Testis (tissue), 3 donors: ENCODE measurements around the gene NPDC1. TPM values are rescaled to one million over a fixed set of nuclear protein-coding genes. Genes with fewer than 3 reads are reported as not detected.
A peak's percentile ranks its signal among the peaks of the same experiment; 100 is the strongest.

Experiments
- DNase-seq: peaks from one replicate; pipeline ENCODE4 v3.0.0-alpha.2; 2019
- H3K27ac ChIP-seq, 2 donors: fragments of 200-600 bp; sonication (generic); one replicate each; pipeline ENCODE4 v1.5.1; 2019
- H3K27me3 ChIP-seq: fragments of 200-600 bp; sonication (generic); one replicate; pipeline ENCODE4 v1.5.1; 2019
- H3K36me3 ChIP-seq: fragments of 200-600 bp; sonication (generic); one replicate; pipeline ENCODE4 v1.5.1; 2017; ENCODE audit warnings: low read depth; ENCODE audit errors: missing control alignments
- H3K4me1 ChIP-seq: fragments of 200-600 bp; sonication (generic); one replicate; pipeline ENCODE4 v1.5.1; 2019
- H3K4me3 ChIP-seq, 2 donors: fragments of 200-600 bp; sonication (generic); one replicate each; pipeline ENCODE4 v1.5.1; 2017 to 2019
- H3K9me3 ChIP-seq: fragments of 200-600 bp; sonication (generic); one replicate; pipeline ENCODE4 v1.5.1; 2017
- POLR2A ChIP-seq: fragments of 450-650 bp; IDR thresholded peaks from one replicate; pipeline ENCODE4 v1.6.1; 2017; ENCODE audit warnings: antibody characterized with exemption, mild to moderate bottlenecking, moderate library complexity
- WGBS, 2 donors: methylation state at CpG; one replicate each; pipeline ENCODE4 v1.1.5; 2018; 5-methylcytosine and 5-hydroxymethylcytosine counted together
- intact Hi-C: fragments of 100-400 bp; cut with DNase I; formaldehyde crosslinking; loops from one replicate; pipeline ENCODE4 v1.15.1; 2023; ENCODE audit warnings: low total_unique reads
- polyA plus RNA-seq: library from polyadenylated mRNA; stranded (reverse); fragments of 350-450 nt; fragmentation: Illumina TruSeq; extraction: RNeasy Lipid Tissue Mini Kit (QIAGEN cat#74804); gene quantifications from one replicate; pipeline ENCODE4 v1.2.3, GENCODE V29; 2014; ENCODE audit warnings: low read depth, low replicate concordance; ENCODE audit not compliant: insufficient read depth
- total RNA-seq, 2 donors: library from RNA; depleted of rRNA; stranded (reverse); fragments of >200 nt; gene quantifications; one replicate each; pipeline ENCODE4 v1.2.3, GENCODE V29; 2016
- TF ChIP-seq, protein P1 (sequence below), 3 experiments: fragments of 450-650 bp in 2 of 3; fragments of 200-600 bp in 1 of 3; sonication (generic) in 1 of 3; IDR thresholded peaks; one replicate each; pipeline ENCODE4 v1.5.1; 2016 to 2019; ENCODE audit warnings: antibody characterized with exemption in 3 of 3, mild to moderate bottlenecking in 2 of 3, moderate library complexity in 1 of 3

The NPDC1 gene
- total and polyA plus RNA-seq, 3 donors from 2014 or later: 47.7 to 103 (median 75.9) TPM

DNA sequence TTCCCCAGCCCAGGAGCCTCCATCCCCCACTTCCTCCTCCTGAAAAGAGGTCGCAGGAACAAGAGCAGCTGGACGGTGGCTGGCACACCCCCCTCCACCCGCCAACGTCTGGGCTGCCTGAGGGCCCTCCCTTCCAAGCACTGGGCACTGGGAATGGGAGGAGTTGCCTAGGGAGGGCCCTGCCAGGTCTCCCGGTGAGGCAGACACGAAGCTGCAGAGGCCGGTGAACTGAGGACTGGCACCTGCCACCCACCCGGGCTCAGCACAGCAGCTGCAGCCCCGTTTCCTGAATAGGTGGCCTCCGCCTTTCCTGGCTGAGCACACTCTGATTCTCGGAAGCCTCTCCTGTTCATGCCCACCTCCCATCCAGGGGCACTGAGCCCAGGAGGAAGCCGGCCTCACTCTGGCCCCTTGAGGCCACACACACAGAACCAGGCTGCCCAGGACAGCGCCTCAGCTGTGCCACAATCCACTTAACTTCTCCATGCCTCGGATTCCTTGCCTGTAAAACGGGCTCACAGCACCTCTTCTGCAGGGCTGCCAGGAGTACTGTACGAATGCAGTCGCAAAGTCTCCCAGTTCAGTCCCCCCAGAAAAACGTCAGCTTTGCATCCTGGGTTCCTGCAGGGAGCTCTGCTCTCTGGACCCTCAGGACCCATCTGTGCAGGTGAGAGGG lies 1.3 kb downstream of the NPDC1 start:
- WGBS, 2 donors: 18 to 26% methylated on average over 16 to 18 of the region's 18 CpGs
- Histone ChIP-seq H3K9me3 (no peaks in the 10 kb centered on the region), H3K27ac (no peak overlapping the region), H3K4me1 (peaks cover 10% of the 10 kb centered on the region), H3K4me3 (peak overlapping the region; percentile 59 to 66), H3K27me3 (no peaks in the 10 kb centered on the region), H3K36me3 (no peaks in the 10 kb centered on the region)
- no peak for DNase-seq
- TF ChIP-seq POLR2A: no peak
- TF ChIP-seq, protein P1, sequence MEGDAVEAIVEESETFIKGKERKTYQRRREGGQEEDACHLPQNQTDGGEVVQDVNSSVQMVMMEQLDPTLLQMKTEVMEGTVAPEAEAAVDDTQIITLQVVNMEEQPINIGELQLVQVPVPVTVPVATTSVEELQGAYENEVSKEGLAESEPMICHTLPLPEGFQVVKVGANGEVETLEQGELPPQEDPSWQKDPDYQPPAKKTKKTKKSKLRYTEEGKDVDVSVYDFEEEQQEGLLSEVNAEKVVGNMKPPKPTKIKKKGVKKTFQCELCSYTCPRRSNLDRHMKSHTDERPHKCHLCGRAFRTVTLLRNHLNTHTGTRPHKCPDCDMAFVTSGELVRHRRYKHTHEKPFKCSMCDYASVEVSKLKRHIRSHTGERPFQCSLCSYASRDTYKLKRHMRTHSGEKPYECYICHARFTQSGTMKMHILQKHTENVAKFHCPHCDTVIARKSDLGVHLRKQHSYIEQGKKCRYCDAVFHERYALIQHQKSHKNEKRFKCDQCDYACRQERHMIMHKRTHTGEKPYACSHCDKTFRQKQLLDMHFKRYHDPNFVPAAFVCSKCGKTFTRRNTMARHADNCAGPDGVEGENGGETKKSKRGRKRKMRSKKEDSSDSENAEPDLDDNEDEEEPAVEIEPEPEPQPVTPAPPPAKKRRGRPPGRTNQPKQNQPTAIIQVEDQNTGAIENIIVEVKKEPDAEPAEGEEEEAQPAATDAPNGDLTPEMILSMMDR (IDR thresholded peaks at IDR 0.05): no peak
- intact Hi-C loops: no loop called here

DNA sequence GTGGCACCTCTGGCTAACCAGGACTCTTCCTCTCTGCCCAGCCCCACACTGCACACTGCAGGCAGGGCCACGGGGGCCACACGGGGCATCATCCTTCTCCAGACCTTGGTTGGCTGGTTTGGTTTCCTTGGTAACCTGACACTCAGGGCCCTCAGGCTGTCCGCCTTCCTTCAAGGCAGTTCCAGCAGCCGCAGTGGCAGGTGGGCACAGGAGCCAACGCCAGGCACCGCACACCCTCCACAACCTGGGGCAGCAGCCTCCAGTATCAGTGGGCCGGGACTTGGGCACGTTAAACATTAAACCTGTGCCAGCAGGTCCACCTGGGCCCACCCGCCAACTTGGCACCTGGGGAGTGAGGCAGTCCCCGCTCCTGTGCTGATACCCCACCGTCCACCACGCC lies 1.9 kb downstream of the NPDC1 start:
- no peak overlapping the region for H3K4me3 ChIP-seq
- H3K4me1 ChIP-seq: peaks cover 10% of the 10 kb centered on the region
- no peaks in the 10 kb centered on the region for H3K9me3 ChIP-seq
- H3K27ac ChIP-seq: no peak overlapping the region
- 74% methylated on average over 6 to 12 of the region's 12 CpGs for WGBS, 2 donors
- TF ChIP-seq, protein P1 (IDR thresholded peaks at IDR 0.05): no peak
- no peak for TF ChIP-seq POLR2A
- intact Hi-C loops: no loop called here
- no peaks in the 10 kb centered on the region for H3K27me3 ChIP-seq
- no peak for DNase-seq
- no peaks in the 10 kb centered on the region for H3K36me3 ChIP-seq

DNA sequence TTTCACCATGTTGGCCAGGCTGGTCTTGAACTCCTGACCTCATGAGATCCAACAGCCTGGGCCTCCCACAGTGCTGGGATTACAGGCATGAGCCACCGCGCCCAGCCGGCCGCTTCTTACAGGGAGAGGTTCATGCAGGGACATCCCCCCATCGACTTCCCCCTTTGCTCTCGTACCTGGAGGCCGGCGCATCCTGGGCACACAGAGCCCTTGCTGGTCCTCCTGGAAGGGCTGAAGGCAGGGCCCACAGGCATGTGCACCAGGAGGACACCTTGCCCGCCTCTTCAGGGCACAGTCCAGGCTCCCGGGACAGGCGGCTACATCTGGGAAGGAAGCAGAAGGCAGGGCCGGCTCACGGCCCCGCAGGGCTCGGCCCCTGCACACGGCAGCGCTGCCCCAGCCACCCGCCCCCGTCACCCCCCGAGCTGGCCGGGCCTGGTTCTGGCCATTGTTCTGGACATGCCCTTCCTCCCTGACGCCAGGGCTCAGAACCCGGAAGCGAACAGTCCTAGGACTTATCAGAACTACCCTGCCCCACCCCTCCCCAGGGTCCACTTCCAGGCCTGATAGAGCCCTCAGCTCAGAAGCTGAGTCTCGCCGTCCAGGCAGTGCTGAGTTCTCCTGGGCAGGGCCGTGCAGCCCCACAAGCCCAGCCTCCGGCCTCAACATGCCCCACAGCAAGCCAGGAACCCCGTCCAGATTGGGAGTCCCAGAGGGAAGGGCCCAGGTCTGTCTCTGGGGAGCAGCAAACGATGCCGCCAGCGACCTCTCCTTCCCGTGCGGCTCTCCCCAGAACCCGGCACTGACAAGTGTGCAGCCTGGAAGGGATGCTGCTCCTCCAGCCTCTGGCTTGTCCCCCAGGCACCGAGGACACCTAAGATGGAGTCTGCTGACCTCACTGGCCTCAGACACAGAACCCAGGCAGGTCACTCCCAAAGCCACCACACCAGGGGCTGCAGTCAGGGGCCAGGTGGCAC lies 2.9 kb downstream of the NPDC1 start:
- peaks cover 10% of the 10 kb centered on the region for H3K4me1 ChIP-seq
- H3K9me3 ChIP-seq: no peaks in the 10 kb centered on the region
- H3K36me3 ChIP-seq: no peaks in the 10 kb centered on the region
- 67 to 94% methylated on average over 3 to 33 of the region's 36 CpGs for WGBS, 2 donors
- H3K27me3 ChIP-seq: no peaks in the 10 kb centered on the region
- no peak overlapping the region for H3K4me3 ChIP-seq
- TF ChIP-seq, protein P1 (IDR thresholded peaks at IDR 0.05): no peak
- TF ChIP-seq POLR2A: no peak
- peak overlapping the region in 1 of 2 donors; percentile 1 for H3K27ac ChIP-seq
- intact Hi-C loops: no loop called here
- no peak for DNase-seq

DNA sequence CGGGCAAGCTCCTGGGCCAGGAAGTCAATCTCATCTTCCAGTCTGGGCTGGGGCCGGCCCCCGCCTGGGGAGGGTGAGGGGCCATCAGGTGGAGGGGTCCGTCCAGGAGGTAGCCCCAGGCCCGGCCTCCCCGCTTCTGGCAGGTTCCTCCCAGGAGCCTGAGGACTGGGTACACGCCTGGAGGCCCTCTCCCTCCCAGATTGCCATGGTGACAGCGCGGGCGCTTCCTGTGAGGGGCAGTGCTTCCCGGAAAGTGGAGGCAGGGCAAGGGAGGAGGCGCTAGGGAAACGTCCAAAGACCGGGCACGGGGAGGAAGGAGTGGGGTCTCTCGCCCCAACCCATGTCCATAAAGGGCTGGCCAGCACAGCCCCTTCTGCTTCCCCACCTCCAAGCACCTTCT lies 4.9 kb downstream of the NPDC1 start:
- 71% methylated on average over 16 of the region's 16 CpGs; no CpG with 5 or more reads in 1 of the 2 donors for WGBS, 2 donors
- no peak overlapping the region for H3K27ac ChIP-seq

More for the DNA sequence above, 4.9 kb downstream of the NPDC1 start:
- H3K4me1 ChIP-seq: peaks cover 10% of the 10 kb centered on the region
- intact Hi-C loops: no loop called here
- TF ChIP-seq, protein P1 (IDR thresholded peaks at IDR 0.05): no peak
- TF ChIP-seq POLR2A: no peak
- DNase-seq: no peak
- no peak overlapping the region for H3K4me3 ChIP-seq
- H3K27me3 ChIP-seq: no peaks in the 10 kb centered on the region
- no peaks in the 10 kb centered on the region for H3K9me3 ChIP-seq
- H3K36me3 ChIP-seq: no peaks in the 10 kb centered on the region
